Activated T-helper 1 cell treated with anti-CD3 and anti-CD28 coated beads, Interleukin-12 subunit alpha, Interleukin-12 subunit beta, Interleukin-2, Interleukin-4 antibody, amounts not matched to agents 30 ng/mL and 10 ng/mL and 1 ng/mL, durations not matched to agents 14 hours and 24 hours and 36 hours (primary cell): ENCODE measurements around the gene FAM110A. TPM values are rescaled to one million over a fixed set of nuclear protein-coding genes. Genes with fewer than 3 reads are reported as not detected.

Experiments
- DNase-seq: peaks from one replicate; pipeline ENCODE4 v3.0.0; 2021; ENCODE audit warnings: low spot score
- H3K27ac Mint-ChIP-seq: one replicate; pipeline ENCODE4 v1.8.0; 2021; ENCODE audit warnings: mild to moderate bottlenecking, mixed read lengths
- H3K27me3 Mint-ChIP-seq: one replicate; pipeline ENCODE4 v1.8.0; 2022; ENCODE audit warnings: mild to moderate bottlenecking, moderate library complexity, mixed read lengths; ENCODE audit not compliant: insufficient read depth
- H3K36me3 Mint-ChIP-seq: one replicate; pipeline ENCODE4 v1.8.0; 2021; ENCODE audit warnings: low read depth, mixed read lengths
- H3K4me1 Mint-ChIP-seq: one replicate; pipeline ENCODE4 v1.8.0; 2021; ENCODE audit warnings: low read depth, mixed read lengths
- H3K4me3 Mint-ChIP-seq: one replicate; pipeline ENCODE4 v1.8.0; 2021; ENCODE audit warnings: mild to moderate bottlenecking, moderate library complexity, mixed read lengths
- H3K9me3 Mint-ChIP-seq: one replicate; pipeline ENCODE4 v1.8.0; 2021; ENCODE audit warnings: mixed read lengths
- intact Hi-C: fragments of 100-400 bp; cut with micrococcal nuclease; formaldehyde crosslinking; loops from one replicate; pipeline ENCODE4 v1.15.1; 2024
- total RNA-seq: library from RNA; stranded (reverse); gene quantifications from 2 replicates; pipeline ENCODE4 v1.2.3, GENCODE V29; 2022

Gene FAM110A
- total RNA-seq, 1 donor from 2014 or later = 21.1 TPM

GRCh38 chr20:872855-873520 lies 39.5 kb downstream of the FAM110A start:
- no peak overlapping the region for H3K27ac Mint-ChIP-seq
- no peak overlapping the region for H3K4me3 Mint-ChIP-seq
- H3K36me3 Mint-ChIP-seq = no peaks in the 10 kb centered on the region
- DNase-seq = no peak
- intact Hi-C loops = no loop called here
- no peaks in the 10 kb centered on the region for H3K9me3 Mint-ChIP-seq
- peaks cover 4% of the 10 kb centered on the region for H3K27me3 Mint-ChIP-seq
- H3K4me1 Mint-ChIP-seq = no peaks in the 10 kb centered on the region

GRCh38 chr20:873875-874607 lies 40.5 kb downstream of the FAM110A start:
- Mint-ChIP-seq H3K4me3 (no peak overlapping the region), H3K27me3 (peaks cover 2% of the 10 kb centered on the region), H3K9me3 (no peaks in the 10 kb centered on the region), H3K4me1 (no peaks in the 10 kb centered on the region), H3K36me3 (no peaks in the 10 kb centered on the region), H3K27ac (no peak overlapping the region)
- no peak for DNase-seq
- intact Hi-C loops = no loop called here

DNA sequence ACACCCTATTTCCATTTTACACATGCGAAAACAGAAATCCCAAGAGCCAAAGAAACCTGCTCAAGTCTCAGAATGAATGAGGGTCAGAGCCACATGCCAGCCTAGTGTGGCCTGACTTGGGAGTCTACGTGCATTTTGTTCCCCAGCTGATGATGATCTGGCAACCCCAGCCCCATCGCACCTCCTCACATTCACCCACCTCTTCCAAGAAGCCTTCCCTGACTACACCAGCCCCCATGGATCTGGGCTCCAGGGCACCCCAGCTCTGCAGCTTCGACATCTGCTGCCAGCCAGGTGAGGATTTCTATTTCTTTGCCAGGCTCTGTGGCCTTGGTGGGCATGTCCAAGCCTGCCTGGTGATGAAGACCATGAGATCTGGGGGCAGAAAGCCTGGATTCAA lies 41.6 kb downstream of the FAM110A start:
- Mint-ChIP-seq H3K27ac (no peak overlapping the region), H3K36me3 (no peaks in the 10 kb centered on the region), H3K9me3 (no peaks in the 10 kb centered on the region), H3K4me3 (no peak overlapping the region), H3K4me1 (no peaks in the 10 kb centered on the region), H3K27me3 (no peaks in the 10 kb centered on the region)
- intact Hi-C loops = no loop called here
- no peak for DNase-seq

GRCh38 chr20:877814-878213 lies 44.3 kb downstream of the FAM110A start:
- no peaks in the 10 kb centered on the region for H3K27me3 Mint-ChIP-seq
- no peak overlapping the region for H3K4me3 Mint-ChIP-seq
- no peaks in the 10 kb centered on the region for H3K9me3 Mint-ChIP-seq
- H3K36me3 Mint-ChIP-seq = no peaks in the 10 kb centered on the region
- H3K27ac Mint-ChIP-seq = no peak overlapping the region
- DNase-seq = no peak
- peaks cover 13% of the 10 kb centered on the region for H3K4me1 Mint-ChIP-seq
- intact Hi-C loops = no loop called here

DNA sequence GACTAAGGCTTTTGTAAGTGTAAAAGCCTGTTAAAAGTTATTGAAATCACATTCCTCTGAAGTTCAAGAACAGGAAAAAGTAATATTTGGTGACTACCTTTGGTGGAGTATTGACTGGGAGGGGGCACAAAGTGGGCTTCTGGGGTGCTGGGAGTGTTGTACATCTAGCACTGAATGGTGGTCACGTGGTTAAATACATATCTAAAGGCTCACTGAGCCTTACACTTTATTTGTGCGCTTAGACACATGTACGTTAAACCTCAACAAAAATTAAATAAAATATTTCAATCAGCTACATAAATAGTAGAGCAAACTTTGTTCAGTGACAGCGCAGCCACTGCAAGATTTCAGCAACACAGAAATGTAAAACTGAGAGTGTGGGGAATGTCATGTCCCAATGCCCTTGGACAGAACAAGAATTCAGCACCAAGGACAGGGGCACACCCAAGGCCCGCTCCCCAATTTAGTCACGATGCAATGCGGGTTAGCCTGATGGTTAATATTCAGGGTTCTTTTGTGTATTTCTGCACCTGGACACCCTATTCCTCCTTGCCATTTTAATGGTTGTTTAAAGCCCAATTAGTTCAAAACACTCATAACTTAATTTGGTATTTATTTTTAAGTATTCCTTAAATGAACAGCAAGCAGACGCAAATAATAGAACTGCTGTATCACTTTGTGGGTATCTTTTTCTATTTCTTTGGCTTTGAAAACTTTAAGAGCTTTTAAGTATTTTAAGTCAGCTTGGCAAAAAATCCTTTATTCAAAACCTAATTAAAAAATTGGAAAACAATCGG lies 45.2 kb downstream of the FAM110A start:
- Mint-ChIP-seq H3K4me3 (no peak overlapping the region), H3K27me3 (no peaks in the 10 kb centered on the region), H3K9me3 (no peaks in the 10 kb centered on the region), H3K27ac (no peak overlapping the region), H3K36me3 (no peaks in the 10 kb centered on the region), H3K4me1 (peaks cover 20% of the 10 kb centered on the region)
- DNase-seq = peak; percentile 10
- intact Hi-C loops = no loop called here

DNA sequence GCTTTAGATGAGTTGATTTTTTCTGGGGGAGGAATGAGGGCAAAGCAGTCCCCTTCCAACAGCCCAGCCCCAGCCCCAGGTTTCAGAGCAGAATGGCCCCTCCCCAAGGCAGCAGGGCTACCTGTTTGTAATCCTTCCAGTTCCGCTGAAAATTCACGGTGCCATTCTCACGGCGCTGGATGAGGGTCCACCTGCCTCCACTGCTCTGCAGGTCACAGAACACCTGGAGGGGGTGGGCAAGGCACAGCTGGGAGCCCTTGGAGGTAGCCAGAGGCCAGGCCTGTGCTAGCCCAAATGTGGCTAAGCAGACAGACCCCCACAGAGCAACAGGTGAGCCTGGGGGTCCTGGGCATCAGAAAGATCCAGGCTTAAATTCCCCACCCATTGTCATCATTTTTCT lies 46.1 kb downstream of the FAM110A start:
- no peak overlapping the region for H3K4me3 Mint-ChIP-seq
- no peak overlapping the region for H3K27ac Mint-ChIP-seq
- no peak for DNase-seq
- intact Hi-C loops = loop anchor here (5.0 kb wide), 1 partner anchor 32 kb away; no protein-coding TSS in a partner anchor
- no peaks in the 10 kb centered on the region for H3K36me3 Mint-ChIP-seq
- no peaks in the 10 kb centered on the region for H3K27me3 Mint-ChIP-seq
- no peaks in the 10 kb centered on the region for H3K9me3 Mint-ChIP-seq
- peaks cover 20% of the 10 kb centered on the region for H3K4me1 Mint-ChIP-seq

GRCh38 chr20:881051-881782 lies 47.7 kb downstream of the FAM110A start:
- Mint-ChIP-seq H3K4me3 (peak overlapping the region; percentile 15), H3K36me3 (no peaks in the 10 kb centered on the region), H3K9me3 (no peaks in the 10 kb centered on the region), H3K4me1 (peaks cover 20% of the 10 kb centered on the region), H3K27me3 (peaks cover 9% of the 10 kb centered on the region), H3K27ac (no peak overlapping the region)
- intact Hi-C loops = loop anchor here (5.0 kb wide), 1 partner anchor 34 kb away; no protein-coding TSS in a partner anchor
- no peak for DNase-seq

DNA sequence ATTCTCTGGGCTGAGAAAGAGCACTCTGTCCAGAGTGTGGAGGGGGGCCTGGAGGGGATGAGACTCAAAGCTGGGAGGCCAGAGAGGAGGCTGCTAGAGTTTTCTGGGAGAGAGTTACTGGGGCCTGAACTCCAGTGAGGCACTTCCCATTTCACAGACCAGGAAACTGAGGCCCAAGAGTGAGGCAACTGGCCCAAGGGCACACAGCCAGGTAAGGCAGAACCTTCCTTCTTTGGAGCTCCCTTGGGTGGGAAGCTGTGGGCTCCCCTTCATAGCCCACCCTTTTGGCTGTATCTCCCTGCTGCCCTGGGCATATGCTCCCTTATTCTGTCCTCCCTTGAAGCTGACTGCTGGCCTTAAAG lies 48.2 kb downstream of the FAM110A start:
- peak overlapping the region; percentile 15 for H3K4me3 Mint-ChIP-seq
- no peaks in the 10 kb centered on the region for H3K9me3 Mint-ChIP-seq
- no peak overlapping the region for H3K27ac Mint-ChIP-seq
- H3K36me3 Mint-ChIP-seq = no peaks in the 10 kb centered on the region
- no peak for DNase-seq
- intact Hi-C loops = loop anchor here (5.0 kb wide), 1 partner anchor 34 kb away; no protein-coding TSS in a partner anchor
- H3K4me1 Mint-ChIP-seq = peaks cover 20% of the 10 kb centered on the region
- H3K27me3 Mint-ChIP-seq = peaks cover 12% of the 10 kb centered on the region

DNA sequence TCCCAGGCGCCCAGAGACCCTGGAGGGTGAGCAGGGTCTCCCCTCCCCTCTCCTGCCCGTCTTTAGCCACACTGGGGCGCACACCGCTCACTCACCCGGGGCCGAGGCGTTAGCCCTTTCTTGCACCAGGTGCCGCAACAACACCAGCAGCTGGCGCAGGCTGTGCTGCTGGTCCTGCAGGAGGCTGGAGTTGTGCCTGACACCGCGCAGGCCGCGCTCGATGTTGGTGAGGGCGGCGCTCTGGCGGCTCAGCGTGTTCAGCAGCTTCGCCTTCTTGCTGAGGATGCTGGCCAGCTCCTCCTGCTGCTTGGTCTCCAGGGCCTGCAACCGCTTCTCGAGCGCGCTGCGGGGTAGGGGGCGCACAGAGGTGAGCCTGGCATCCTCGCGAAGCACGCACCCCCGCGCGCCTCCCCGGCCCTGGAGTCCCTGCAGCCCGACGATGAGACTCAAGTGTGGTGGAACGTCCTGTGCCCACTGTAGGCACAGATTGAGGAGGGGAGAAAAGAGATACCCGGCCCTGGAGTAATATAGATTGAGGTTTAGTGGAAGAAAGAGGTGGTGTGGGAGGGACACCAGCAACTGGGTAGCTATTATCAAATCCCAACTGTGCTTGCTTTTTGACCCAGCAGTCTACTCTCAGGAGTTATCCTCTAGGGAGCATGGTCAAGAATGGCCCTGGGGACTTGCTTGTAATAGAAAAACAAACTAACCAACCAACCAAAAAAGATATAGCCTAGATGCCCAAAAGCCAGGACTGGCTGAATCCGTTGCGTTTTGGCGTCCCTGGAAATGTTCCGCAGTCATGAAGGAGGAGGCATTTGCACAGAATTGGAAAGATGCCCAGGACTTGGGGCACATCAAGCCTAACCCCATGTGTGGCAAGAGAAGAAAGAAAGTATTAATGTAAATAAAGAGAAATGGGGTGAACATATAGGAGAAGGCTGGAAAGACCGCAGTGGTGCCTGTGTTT lies 51.8 kb downstream of the FAM110A start:
- Mint-ChIP-seq H3K27ac (no peak overlapping the region), H3K4me3 (no peak overlapping the region), H3K4me1 (peaks cover 20% of the 10 kb centered on the region), H3K27me3 (peaks cover 16% of the 10 kb centered on the region), H3K9me3 (no peaks in the 10 kb centered on the region), H3K36me3 (no peaks in the 10 kb centered on the region)
- intact Hi-C loops = loop anchor here (5.0 kb wide), 2 partner anchors 38 to 68 kb away; no protein-coding TSS in a partner anchor
- DNase-seq = no peak

- no peak for DNase-seq
- Mint-ChIP-seq H3K9me3 (no peaks in the 10 kb centered on the region), H3K4me1 (peaks cover 7% of the 10 kb centered on the region), H3K27me3 (peaks cover 18% of the 10 kb centered on the region), H3K36me3 (no peaks in the 10 kb centered on the region), H3K4me3 (no peak overlapping the region), H3K27ac (no peak overlapping the region)
- intact Hi-C loops = loop anchor here (5.0 kb wide), 1 partner anchor 70 kb away; no protein-coding TSS in a partner anchor
Measured at GRCh38 chr20:887137-887536, 53.6 kb downstream of the FAM110A start.

DNA sequence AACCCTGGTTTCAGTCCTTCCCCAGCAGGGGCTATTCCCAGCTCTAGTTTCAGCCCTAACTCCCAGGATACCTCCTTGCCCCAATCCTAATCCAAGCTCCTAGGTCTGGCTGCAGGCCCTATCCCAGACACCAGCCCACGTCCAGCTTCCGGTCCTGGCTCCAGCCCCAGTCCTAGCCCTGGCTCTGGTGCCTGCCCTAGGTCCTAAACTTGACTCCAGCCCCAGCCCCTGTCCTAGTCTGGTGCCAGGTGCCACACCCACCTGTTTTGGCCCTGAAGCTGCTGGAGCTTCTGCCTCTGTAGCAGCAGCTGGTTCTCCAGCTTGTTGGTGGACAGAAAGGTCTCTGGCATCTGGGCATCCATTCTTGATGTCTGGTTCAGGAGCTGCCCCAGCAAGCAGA lies 54.5 kb downstream of the FAM110A start:
- Mint-ChIP-seq H3K27ac (no peak overlapping the region), H3K9me3 (no peaks in the 10 kb centered on the region), H3K36me3 (no peaks in the 10 kb centered on the region), H3K27me3 (peaks cover 18% of the 10 kb centered on the region), H3K4me3 (no peak overlapping the region), H3K4me1 (peaks cover 4% of the 10 kb centered on the region)
- intact Hi-C loops = loop anchor here (5.0 kb wide), 1 partner anchor 71 kb away; no protein-coding TSS in a partner anchor
- no peak for DNase-seq
